GM21423 (cell line): ENCODE results near the gene PKM.

Source experiments
- ATAC-seq: cut with Tn5 transposase; IDR thresholded peaks from one replicate; pipeline ENCODE4 v1.9.1; 2021; ENCODE audit warnings: mild to moderate bottlenecking, moderate library complexity; ENCODE audit not compliant: unreplicated experiment

The PKM gene

DNA sequence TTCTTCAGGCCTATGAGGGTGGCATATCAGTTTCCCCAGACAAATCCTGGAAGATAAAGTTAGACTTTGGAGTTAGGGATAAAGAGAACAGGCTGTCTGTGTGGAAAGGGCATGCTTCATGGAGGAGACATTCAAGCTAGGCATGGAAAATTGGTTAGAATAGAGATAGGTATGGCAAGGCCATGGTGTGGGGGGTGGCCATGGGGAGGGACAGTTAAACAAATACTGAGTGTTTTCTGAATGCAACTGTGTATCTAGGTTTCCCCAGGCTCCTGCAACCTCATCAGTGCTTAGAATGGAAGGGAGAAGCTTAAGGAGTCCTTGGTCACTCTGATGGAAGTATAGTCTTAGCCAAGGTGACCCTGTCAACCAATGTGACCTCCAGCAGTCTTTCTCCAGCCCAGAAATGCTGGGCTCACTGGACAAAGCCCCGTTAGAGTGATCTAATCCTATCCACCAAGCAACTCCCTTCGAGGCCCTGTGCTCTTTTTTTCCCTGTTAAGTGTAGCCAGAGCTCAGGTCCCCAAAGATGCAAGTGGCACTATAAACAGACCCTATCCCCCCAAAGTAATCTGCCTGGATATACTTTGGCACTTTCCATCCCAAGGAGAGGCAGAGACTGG, 5.5 kb upstream of the PKM start:
- no peak for ATAC-seq

- ATAC-seq: no peak
These were observed 4.3 kb upstream of the PKM start for GRCh38 chr15:72235298-72235697.

DNA sequence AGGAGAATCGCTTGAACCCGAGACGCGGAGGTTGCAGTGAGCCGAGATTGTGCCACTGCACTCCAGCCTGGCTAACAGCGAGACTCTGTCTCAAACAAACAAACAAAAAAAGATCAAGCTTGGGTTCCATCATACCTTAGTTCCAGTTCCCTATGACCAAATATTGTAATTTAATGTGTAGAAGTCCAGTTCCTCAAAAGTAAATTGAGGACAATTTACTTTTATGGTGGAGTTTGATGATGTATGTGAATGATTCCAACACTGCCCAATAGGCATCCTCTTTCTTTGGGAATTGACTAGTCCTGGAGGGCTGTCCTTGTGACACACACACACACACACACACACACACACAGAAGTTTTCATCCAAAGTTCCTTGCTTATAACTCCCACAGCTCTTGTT, 2.8 kb upstream of the PKM start:
- ATAC-seq: no peak

GRCh38 chr15:72231833-72232478, 966 bp upstream of the PKM start:
- ATAC-seq: no peak

DNA sequence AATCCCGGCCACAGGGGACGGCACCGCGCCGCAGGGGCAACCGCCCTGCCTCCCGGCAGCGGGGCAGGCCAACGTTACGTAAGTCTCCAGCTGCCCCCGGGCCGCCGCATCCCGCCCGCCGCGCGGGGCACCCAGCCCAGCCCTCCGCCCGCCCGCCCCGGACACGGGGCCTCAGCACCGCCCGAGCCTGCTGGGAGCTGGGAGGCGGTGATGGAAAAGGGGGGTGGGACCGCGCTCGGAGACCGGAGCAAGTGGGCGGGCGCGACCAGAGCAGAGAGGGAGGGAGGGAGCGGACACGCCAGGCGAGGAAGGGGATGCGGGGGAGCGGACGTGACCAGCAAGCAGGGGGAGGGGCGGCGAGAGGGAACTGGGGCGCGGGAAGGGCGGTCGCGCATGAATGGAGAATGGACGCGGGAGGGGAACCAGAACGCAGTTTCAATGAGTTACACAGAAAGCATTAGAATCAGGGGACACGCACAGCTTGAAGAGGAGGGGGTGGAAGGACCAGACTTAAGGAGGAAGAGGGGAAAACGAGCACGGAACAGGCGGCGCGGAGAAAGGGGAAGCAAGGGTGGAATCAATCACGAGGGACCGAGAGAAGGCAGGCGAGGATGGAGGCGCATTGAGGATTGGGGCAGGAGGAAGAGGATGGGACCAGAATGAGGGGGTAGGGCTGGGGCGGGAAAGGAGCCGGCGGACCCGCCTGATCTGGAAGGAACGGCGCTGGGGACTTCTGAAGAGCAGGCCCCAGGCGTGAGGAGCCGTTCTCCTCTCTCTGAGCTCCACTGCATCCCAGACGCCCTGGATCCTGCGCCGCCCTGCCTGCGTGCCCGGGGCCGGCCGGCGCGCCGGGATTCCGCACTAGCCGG, 559 bp downstream of the PKM start:
- ATAC-seq: peak; percentile 11

DNA sequence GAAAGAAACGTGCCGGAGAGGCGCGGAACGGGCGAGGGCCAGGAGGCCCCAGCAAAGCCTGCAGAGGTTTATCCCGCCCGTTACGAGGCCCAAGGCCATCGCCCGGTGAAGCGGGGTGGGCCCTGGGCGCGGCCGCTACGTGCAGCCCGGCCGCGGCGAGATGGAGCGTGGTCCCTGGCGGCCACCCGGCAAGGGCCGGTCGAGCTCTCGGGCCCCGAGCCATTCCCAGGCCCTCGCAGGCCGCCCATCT, 1.1 kb downstream of the PKM start:
- ATAC-seq: no peak

DNA sequence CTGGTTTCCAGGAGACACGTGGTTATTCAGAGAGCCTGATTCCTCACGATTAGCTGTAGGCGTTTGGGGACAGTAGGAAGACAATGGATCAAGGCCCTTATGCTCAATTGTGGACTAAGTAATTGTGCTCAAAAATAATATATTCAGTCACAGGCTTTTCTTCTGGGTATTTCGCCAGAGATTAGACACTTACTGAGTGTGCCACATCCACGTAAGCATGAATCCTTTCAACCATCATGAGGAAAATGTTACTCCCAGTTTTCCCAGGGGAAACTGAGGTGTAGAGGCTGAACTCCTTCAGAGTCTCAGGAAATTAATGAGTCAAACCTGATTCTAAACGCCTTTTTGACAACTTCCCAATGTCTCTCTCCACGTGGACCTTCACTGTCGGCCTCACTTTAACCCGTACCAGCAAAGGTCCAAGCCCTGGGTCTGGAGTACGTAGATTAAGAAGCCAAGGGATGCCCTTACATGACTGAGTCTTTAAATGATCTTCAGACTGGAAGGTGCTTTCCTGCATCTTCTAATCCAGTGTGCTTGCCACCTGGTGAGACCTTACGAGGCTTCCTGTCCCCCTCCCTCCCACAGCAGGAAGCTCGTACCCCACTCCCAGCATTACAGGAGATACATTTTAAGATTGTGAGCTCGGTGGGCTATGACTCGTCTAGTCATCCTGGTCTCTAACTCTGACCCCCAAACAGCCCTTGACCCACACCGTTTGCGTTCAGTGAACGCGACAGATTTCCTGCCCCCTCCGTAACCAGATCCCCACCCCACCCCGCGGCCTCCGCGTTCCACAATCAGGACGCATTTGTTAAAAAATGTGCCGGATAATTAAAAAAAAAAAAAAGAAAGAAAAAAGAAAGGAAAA, 1.7 kb downstream of the PKM start:
- no peak for ATAC-seq

DNA sequence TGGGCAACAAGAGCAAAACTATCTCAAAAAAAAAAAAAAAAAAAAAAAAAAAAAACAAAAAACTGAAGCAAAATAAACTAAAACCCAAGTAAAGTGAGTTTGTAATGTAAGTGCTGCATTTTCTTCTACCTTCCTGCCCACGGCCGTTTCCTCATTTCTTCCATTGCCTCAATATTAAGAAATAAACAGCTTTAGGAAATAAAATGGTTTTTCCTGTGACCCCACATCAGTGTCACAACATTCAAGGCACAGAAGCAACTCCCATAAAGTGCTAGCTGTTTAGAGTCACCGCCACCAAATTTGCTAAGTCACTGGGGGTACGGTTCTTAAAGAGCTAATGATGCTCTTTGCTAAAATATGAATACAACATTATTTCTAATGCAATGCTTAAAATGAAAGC, 3.3 kb downstream of the PKM start:
- no peak for ATAC-seq

DNA sequence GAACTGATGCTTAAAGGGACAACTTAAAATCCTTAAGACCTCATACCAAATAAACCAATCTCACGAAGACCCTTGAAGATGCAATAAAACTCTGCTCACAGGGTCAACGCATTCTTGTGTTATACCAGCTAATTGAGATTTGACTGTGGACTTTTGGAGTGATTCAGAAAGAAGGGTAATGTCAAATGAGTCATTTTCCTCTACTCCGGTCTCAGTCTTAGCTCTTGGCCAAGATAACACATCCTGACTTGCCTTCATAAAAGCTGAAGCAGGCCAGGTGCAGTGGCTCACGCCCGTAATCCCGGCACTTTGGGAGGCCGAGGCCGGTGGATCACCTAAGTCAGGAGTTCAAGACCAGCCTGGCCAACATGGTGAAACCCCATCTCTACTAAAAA, 3.8 kb downstream of the PKM start:
- no peak for ATAC-seq

GRCh38 chr15:72223278-72223677, 7.7 kb downstream of the PKM start:
- ATAC-seq: no peak

- ATAC-seq: no peak
These were observed 8.6 kb downstream of the PKM start for GRCh38 chr15:72222393-72222792.

GRCh38 chr15:72220687-72221086, 10.3 kb downstream of the PKM start:
- no peak for ATAC-seq

- ATAC-seq: no peak
These were observed 13.8 kb downstream of the PKM start for GRCh38 chr15:72217216-72217615.

DNA sequence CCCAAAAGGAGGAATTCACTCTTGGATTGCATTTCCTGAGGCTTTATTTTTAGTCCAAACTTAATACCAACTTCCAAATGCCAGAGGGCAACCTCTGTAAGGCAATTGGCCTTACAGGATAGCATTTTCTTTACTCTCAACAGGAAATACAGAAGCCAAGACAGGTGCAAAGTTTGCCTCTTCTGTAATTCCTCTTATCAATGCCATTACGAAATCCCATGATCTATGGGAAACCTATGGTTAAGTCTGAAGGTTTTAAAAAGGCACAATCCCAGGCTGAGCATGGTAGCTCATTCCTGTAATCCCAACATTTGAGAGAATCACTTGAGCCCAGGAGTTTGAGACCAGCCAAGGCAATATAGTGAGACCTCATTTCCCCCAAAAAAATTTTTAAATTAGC, 14.9 kb downstream of the PKM start:
- ATAC-seq: no peak

DNA sequence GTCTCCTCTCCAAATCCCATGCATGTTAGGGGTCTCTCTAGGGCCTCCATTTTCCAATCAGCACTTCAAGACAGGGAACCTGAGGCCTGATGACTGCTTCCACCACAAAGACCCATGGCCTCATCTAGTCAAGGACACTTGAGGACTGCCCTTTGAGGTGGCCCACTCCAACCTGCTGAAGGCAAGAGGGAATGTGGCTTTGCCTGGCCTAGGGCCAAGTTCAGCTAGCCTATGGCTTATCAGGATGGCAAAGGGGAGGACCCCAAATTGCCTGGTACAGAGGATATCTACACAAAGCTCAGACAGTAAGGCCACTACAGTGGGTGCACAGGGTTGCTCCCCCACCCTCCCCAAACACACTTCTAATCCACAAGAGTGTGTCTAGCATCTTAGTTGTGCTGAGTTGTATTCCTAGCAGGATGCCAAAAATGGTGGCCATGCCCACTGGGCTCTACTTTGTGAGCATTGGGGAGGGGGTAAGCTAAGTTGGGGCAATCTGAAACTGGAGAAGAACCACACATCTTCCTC, 23.4 kb downstream of the PKM start:
- no peak for ATAC-seq

DNA sequence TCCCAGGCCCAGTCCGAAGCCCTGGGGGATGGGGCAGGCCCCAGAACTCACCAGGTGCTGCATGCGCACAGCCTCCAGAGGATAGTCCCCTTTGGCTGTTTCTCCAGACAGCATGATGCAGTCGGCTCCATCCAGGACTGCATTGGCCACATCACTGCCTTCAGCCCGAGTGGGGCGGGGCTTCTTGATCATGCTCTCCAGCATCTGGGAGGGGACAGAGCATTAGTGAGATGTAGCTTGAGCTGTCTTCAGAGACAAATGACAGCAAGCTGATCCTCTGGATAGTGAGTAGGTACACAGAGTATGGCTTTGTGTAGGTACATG, 24.4 kb downstream of the PKM start:
- ATAC-seq: no peak

DNA sequence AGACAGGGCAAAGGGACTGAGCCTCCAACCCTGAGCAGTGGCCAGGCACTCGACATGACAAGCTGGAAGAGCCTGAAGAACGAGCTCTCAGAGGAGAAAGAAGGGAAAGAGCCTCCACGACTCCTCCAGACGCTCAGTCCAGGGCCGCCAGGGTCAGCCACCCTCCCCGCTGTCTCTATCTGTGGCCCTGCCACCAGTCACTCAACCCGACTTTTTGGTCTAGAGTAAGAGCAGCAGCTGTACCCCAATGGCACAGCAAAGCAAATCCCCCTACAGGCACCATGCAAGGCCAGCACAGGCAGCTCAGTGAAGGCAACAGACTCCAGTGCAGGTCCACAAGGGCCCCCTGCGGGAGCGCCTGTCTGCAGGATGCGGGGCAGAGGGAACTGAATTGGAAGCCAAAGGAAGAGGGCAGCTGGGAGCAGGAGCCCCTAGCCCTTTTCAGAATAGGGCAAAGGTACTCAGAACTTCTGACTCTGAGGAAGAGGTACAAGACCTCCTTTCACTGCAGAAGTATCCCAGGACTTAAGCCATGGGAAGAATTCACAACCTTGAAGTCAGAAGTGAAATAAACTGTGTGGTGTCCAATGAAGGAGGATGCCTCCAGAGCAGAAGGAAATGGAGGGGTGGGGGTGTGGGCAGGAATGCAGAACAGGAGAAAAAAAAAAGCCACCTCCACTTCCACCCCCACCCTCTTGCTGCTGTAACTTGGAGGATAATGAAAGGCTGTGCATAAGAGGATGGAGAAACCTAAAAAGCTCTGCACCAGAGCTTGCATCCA, 24.9 kb downstream of the PKM start:
- ATAC-seq: no peak

DNA sequence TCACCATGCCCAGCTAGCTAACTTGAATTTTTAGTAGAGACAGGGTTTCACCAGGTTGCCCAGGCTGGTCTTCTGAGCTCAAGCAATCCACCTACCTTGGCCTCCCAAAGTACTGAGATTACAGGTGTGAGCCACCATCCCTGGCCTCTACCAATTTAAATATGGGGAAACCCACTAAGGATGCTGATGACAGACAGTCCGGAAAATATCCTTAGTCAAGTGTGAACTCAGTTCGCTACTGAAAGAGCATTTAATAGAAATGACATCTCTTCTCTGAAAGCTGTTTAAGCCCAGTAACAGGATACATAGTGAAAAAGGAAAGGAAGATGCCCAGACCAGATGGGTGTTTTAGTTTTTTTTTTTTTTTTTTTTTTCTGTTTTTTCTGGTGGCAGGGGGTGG, 25.7 kb downstream of the PKM start:
- ATAC-seq: no peak

DNA sequence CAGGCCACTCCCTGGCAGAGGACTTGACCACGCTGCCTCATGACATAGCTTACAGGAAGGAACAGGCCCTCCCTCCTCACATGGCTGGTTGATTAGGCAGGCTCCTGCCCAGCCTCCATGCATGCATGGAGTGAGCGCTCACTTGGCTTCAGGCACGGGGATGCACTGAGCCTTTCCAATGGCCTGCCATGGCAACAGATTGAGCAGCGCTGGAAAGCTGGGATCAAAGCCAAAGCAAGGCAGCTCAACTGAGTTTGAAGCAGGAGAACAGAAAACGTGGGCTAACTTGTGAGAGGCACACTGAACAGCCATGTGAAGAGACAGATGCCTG, 27.5 kb downstream of the PKM start:
- ATAC-seq: no peak

- ATAC-seq: no peak
These were observed 28.0 kb downstream of the PKM start for GRCh38 chr15:72202801-72203506.
